Endothelial cell of umbilical vein (primary cell): ENCODE measurements around the gene OPA3. TPM values are rescaled to one million over a fixed set of nuclear protein-coding genes. Genes with fewer than 3 reads are reported as not detected.

Experiments
- BruUV-seq: library from RNA; stranded (reverse); fragments of 400-500 nt; replicated peaks from 2 replicates; lab custom pipeline; 2021; lab: Mats Ljungman, UMichigan
- CTCF ChIA-PET: fragments of 300-600, 350-600 bp; sonication (Branson Sonifier 250); formaldehyde crosslinking; loops from one replicate; lab custom pipeline; 2021; ENCODE audit warnings: antibody characterized with exemption, inconsistent platforms; lab: Charles Lee
- POLR2A ChIA-PET: fragments of 300-600, 350-600 bp; sonication (Branson Sonifier 250); formaldehyde crosslinking; loops from one replicate; lab custom pipeline; 2021; ENCODE audit warnings: antibody characterized with exemption, inconsistent platforms; lab: Charles Lee
- DNase-seq: peaks from one replicate; pipeline ENCODE4 v3.0.0-alpha.2; 2011; ENCODE audit warnings: low read depth, low spot score
- FAIRE-seq: peaks from 2 replicates; lab custom pipeline; 2011; peaks lifted over from hg19 to GRCh38; lab: Jason Lieb, UNC
- H2AFZ ChIP-seq: 2 replicates; pipeline ENCODE4 v1.6.0; 2012; ENCODE audit warnings: low read depth, low read length, control low read depth, inconsistent platforms
- H3K27ac ChIP-seq: 2 replicates; pipeline ENCODE4 v1.5.1; 2011; ENCODE audit warnings: low read depth, mild to moderate bottlenecking, control low read depth, low read length, moderate library complexity; ENCODE audit not compliant: insufficient read depth
- H3K27me3 ChIP-seq, 2 experiments: 2 replicates each; pipeline versions ENCODE4 v1.6.0 to v1.6.1; 2011; ENCODE audit warnings: low read length in 2 of 2, mixed read lengths in 1 of 2; ENCODE audit not compliant: control insufficient read depth in 2 of 2, insufficient read depth in 2 of 2
- H3K36me3 ChIP-seq, 2 experiments: 2 replicates in 1 of 2; 3 replicates in 1 of 2; pipeline ENCODE4 v1.5.1; 2011; ENCODE audit warnings: low read length in 2 of 2, mild to moderate bottlenecking in 1 of 2, moderate library complexity in 1 of 2; ENCODE audit not compliant: control insufficient read depth in 2 of 2, insufficient read depth in 2 of 2; ENCODE audit errors: extremely low read depth in 1 of 2
- H3K4me1 ChIP-seq: 3 replicates; pipeline ENCODE4 v1.5.1; 2011; ENCODE audit warnings: mild to moderate bottlenecking, low read length; ENCODE audit not compliant: control insufficient read depth, insufficient read depth; ENCODE audit errors: extremely low read depth
- H3K4me2 ChIP-seq: 2 replicates; pipeline ENCODE4 v1.6.1; 2011; ENCODE audit warnings: low read length, control low read depth, mixed read lengths; ENCODE audit not compliant: insufficient read depth
- H3K4me3 ChIP-seq, 3 experiments: fragments of 200-600 bp in 1 of 3; sonication (generic), shearing (Covaris generic) in 1 of 3; replicated peaks in 1 of 3; 2 replicates each; pipeline ENCODE4 v1.5.1; 2011 to 2016; ENCODE audit warnings: control low read depth in 3 of 3, low read length in 3 of 3, mild to moderate bottlenecking in 2 of 3, inconsistent platforms in 1 of 3, low read depth in 1 of 3, moderate library complexity in 1 of 3; ENCODE audit not compliant: insufficient read depth in 1 of 3
- H3K79me2 ChIP-seq: 2 replicates; pipeline ENCODE4 v1.6.0; 2012; ENCODE audit warnings: low read length, inconsistent platforms; ENCODE audit not compliant: control insufficient read depth, insufficient read depth
- H3K9ac ChIP-seq: replicated peaks from 2 replicates; pipeline ENCODE3; 2011; ENCODE audit warnings: low read length, control low read depth; ENCODE audit not compliant: insufficient read depth; ENCODE audit errors: extremely low read depth
- H3K9me1 ChIP-seq: replicated peaks from 3 replicates; pipeline ENCODE4 v1.6.0; 2011; ENCODE audit warnings: mild to moderate bottlenecking, low read length; ENCODE audit not compliant: control insufficient read depth, insufficient read depth; ENCODE audit errors: extremely low read depth
- H3K9me3 ChIP-seq: replicated peaks from 2 replicates; pipeline ENCODE4 v1.5.1; 2012; ENCODE audit warnings: low read length, inconsistent platforms; ENCODE audit not compliant: control insufficient read depth, insufficient read depth
- H4K20me1 ChIP-seq: replicated peaks from 2 replicates; pipeline ENCODE3; 2011; ENCODE audit warnings: mild to moderate bottlenecking, low read length; ENCODE audit not compliant: control insufficient read depth, insufficient read depth; ENCODE audit errors: extremely low read depth
- EZH2 ChIP-seq: IDR thresholded peaks from 2 replicates; pipeline ENCODE4 v1.6.1; 2012; ENCODE audit warnings: borderline replicate concordance, low read depth, mild to moderate bottlenecking, moderate library complexity, low read length, inconsistent platforms; ENCODE audit not compliant: severe bottlenecking
- FOS ChIP-seq: IDR thresholded peaks from 2 replicates; pipeline ENCODE4 v1.6.1; 2011; ENCODE audit warnings: mild to moderate bottlenecking, low read length, moderate library complexity, borderline replicate concordance; ENCODE audit not compliant: insufficient read depth
- GATA2 ChIP-seq: IDR thresholded peaks from 2 replicates; pipeline ENCODE4 v1.7.0; 2011; ENCODE audit warnings: low read depth, mild to moderate bottlenecking, moderate library complexity, mixed read lengths, low read length; ENCODE audit not compliant: insufficient read length, insufficient read depth
- JUN ChIP-seq: IDR thresholded peaks from 2 replicates; pipeline ENCODE4 v1.6.1; 2011; ENCODE audit warnings: borderline replicate concordance, low read depth; ENCODE audit not compliant: insufficient read length, insufficient read depth
- MAX ChIP-seq: IDR thresholded peaks from 2 replicates; pipeline ENCODE4 v1.6.1; 2011; ENCODE audit not compliant: insufficient read depth, insufficient read length
- MYC ChIP-seq: IDR thresholded peaks from one replicate; pipeline ENCODE4 v1.6.1; 2011; ENCODE audit warnings: mild to moderate bottlenecking, low read depth, low read length
- POLR2A ChIP-seq: IDR thresholded peaks from 2 replicates; pipeline ENCODE4 v1.6.1; 2012; ENCODE audit warnings: low read depth, mild to moderate bottlenecking, control low read depth, low read length
- POLR2AphosphoS5 ChIP-seq: IDR thresholded peaks from 2 replicates; pipeline ENCODE4 v1.6.1; 2012; ENCODE audit warnings: low read depth, mild to moderate bottlenecking, control low read depth, low read length, moderate library complexity; ENCODE audit not compliant: insufficient read depth
- dilution Hi-C: fragments of 300-500 bp; cut with MboI; formaldehyde crosslinking; loops from one replicate; pipeline ENCODE4 v1.15.0; 2019; ENCODE audit warnings: low sequenced_read_pairs; ENCODE audit not compliant: extremely low pct_ligation_motif_present
- intact Hi-C: fragments of 100-400 bp; cut with micrococcal nuclease; formaldehyde crosslinking; loops from one replicate; pipeline ENCODE4 v1.10.0; 2022
- polyA plus RNA-seq, 4 experiments: library from polyadenylated mRNA; depleted of rRNA in 3 of 4; stranded (reverse) in 3 of 4; unstranded in 1 of 4; fragments of >200 nt; gene quantifications; 2 replicates each; pipeline versions ENCODE4 v1.2.1 to v1.2.3, GENCODE V29; 2011 to 2012; ENCODE audit warnings: missing spikeins in 1 of 4
- total RNA-seq: library from RNA; stranded (reverse); gene quantifications from 2 replicates; pipeline ENCODE4 v1.2.3, GENCODE V29; 2021
- TF ChIP-seq, protein P1 (sequence below), 2 donors: IDR thresholded peaks; 1 replicate in 1 of 2; 2 replicates in 1 of 2; pipeline ENCODE4 v1.5.1; 2011; ENCODE audit warnings: low read length in 2 of 2, mild to moderate bottlenecking in 2 of 2, moderate library complexity in 2 of 2, control low read depth in 1 of 2, inconsistent platforms in 1 of 2, low read depth in 1 of 2; ENCODE audit not compliant: insufficient read depth in 1 of 2; ENCODE audit errors: extremely low read depth in 1 of 2

The OPA3 gene
- total and polyA plus RNA-seq, 2 donors (not counting 3 experiments of a cell fraction or from before 2014, with no cell fraction given) = 15.4 to 16.0 TPM

DNA sequence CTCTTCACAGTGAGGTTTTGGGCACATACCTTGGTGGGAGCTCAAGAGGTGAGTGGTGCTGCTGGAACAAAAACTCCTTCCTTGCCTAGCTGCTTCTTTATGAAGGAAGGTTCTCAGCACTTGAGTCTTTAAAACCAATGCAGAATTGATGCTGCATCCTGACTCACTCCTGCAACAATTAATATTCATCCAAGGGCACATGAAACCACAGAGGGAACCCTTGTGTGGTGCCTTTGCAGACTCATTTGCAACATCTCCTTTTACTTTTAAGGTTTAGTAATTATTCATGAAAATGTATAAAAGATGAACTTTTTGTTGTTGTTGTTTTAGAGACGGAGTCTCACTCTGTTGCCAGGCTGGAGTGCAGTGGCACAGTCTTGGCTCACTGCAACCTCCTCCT lies 30.1 kb downstream of the OPA3 start:
- FAIRE-seq (no peak), DNase-seq (no peak)
- no peak overlapping the region for H3K4me3 ChIP-seq
- no peak overlapping the region for H3K4me2 ChIP-seq
- no peak overlapping the region for H3K9ac ChIP-seq
- no peak for TF ChIP-seq POLR2AphosphoS5
- TF ChIP-seq, protein P1, sequence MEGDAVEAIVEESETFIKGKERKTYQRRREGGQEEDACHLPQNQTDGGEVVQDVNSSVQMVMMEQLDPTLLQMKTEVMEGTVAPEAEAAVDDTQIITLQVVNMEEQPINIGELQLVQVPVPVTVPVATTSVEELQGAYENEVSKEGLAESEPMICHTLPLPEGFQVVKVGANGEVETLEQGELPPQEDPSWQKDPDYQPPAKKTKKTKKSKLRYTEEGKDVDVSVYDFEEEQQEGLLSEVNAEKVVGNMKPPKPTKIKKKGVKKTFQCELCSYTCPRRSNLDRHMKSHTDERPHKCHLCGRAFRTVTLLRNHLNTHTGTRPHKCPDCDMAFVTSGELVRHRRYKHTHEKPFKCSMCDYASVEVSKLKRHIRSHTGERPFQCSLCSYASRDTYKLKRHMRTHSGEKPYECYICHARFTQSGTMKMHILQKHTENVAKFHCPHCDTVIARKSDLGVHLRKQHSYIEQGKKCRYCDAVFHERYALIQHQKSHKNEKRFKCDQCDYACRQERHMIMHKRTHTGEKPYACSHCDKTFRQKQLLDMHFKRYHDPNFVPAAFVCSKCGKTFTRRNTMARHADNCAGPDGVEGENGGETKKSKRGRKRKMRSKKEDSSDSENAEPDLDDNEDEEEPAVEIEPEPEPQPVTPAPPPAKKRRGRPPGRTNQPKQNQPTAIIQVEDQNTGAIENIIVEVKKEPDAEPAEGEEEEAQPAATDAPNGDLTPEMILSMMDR (IDR thresholded peaks at IDR 0.05; ENCODE audit: extremely low read depth in 1 of 2, insufficient read depth in 1 of 2, low read depth in 1 of 2, low read length in 2 of 2) = no peak
- TF ChIP-seq JUN = no peak
- TF ChIP-seq MYC = no peak
- no peak for TF ChIP-seq POLR2A
- no peak for TF ChIP-seq MAX
- no peak for TF ChIP-seq FOS
- no peak for TF ChIP-seq EZH2
- TF ChIP-seq GATA2 = no peak
- H3K27ac ChIP-seq = no peak overlapping the region
- dilution Hi-C loops (no loop called here), intact Hi-C loops (no loop called here)
- H3K36me3 ChIP-seq = no peaks in the 10 kb centered on the region
- no peaks in the 10 kb centered on the region for H3K4me1 ChIP-seq
- CTCF ChIA-PET = interaction anchor here (0.7 to 1.2 kb wide), 4 partner anchors 9 to 84 kb away, joined by 3 to 4 read pairs (median 3); no protein-coding TSS in a partner anchor
- H3K9me3 ChIP-seq = no peaks in the 10 kb centered on the region
- BruUV-seq = no TSS peak
- H4K20me1 ChIP-seq = no peaks in the 10 kb centered on the region
- no peaks in the 10 kb centered on the region for H3K9me1 ChIP-seq
- no peaks in the 10 kb centered on the region for H3K27me3 ChIP-seq
- no peaks in the 10 kb centered on the region for H3K79me2 ChIP-seq
- POLR2A ChIA-PET = no interaction called here
- H2AFZ ChIP-seq = no peak overlapping the region
